ENCODE results near the gene PGBD5.

The PGBD5 gene

GRCh38 chr1:230320804-230321203, 105.3 kb downstream of the PGBD5 start:
- DNase-seq, result no peak

- no peak for DNase-seq
Observed at GRCh38 chr1:230319014-230319747, 107.0 kb downstream of the PGBD5 start.

DNA sequence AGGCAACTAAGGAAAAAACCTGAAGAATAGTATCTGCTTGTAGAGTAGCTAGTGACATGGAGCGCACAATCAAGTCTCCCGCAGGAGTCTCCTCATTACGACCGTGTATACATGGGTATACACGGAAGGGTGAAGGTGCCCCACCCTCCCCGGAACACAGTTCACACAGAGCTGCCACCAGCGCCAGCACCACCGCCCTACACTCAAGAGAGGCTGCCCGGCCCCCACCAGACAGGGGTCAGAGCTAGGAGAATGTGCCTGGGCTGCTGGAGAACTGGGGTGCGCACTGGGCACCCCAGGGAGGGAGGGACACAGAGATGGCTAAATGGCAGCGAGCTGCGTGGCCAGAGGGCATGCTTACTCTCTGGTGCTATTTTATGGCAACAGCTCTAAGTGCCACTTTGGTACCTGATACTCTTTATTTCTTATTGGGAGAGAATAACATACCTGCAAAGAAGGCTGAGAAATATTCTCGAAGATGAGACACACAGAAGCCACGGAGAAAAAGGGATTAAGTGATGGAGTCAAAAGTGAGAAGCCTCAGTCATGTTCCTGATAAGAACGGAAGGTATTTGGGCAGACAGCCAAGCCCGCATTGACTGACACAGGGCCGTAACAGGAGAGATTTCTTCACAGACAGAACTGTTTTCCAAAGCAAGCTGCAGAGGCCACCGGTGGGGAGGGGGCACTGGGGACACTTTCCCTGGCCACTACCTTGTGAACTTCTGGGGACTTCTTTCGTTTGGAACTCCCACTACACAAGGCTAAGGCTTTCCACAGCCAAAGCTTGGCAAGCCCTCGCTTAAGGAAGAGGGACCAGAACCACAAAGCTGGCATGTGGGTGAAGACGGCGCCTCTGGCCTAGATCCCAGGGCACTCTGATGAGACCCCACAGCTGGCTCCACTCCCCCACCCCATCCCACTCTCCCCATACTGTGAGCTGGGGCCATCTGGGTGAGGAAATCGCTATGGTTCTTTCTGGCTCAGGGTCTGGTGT, 108.0 kb downstream of the PGBD5 start:
- DNase-seq, result no peak

DNA sequence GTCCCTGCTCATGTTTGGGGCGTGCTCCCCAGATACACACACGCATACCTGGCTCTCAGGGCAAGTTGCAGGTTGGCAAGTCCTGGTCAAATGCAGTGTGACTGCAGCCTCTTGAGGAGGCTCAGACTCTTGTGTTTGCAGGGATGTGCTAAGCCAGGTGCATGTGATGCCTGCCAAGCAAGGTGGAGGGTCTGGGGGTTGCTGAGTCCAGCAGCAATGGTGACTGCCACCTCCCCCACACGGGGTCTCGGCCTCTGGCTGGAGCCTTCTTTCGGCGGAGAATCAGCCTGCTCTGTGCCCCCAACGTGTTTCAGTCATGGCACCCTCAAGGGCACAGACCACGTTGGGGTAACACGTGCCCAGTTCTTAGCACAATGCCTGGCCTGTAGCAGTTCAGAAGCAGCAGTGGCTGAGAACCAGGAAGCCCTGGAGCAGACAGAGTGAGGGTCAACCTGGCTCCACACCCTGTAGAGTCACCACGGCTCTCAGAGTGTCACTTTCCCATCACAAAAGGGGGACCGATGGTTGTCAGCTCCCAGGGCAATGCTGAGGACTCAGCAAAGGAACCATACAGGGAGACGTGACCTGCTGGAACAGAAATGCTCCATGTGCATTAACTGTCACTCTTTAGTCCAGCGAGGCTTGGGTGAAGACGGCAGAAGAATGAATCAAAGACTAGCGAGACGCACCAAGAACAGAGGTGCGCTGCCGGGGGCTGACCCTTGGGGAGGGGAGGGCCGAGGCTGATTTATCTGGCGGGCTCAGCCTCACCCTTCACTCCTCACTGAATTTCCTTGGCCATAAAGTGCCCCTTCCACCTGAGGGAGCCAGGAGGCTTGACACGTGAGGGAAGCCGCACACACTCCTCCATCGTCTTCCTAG, 109.0 kb downstream of the PGBD5 start:
- DNase-seq, result no peak

DNA sequence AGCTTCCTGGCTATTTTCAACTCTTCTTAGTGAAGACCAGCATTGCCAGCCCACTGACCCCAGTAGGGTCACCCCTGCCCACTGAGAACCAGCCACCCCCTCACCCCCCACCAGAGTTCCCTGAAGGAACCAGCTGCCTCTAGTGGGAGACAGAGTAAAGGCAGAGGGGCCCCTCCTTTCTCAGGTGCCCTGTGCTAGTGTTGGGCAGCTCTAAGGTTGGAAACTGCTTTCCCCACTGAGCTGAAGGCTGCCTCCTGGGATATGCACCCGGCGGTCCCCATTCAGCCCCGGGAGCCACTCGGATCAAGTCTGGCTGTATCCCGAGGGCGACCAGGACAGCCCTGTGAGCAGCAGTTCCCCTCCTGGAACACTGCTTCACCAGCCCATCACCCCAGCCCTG, 111.0 kb downstream of the PGBD5 start:
- no peak for DNase-seq

DNA sequence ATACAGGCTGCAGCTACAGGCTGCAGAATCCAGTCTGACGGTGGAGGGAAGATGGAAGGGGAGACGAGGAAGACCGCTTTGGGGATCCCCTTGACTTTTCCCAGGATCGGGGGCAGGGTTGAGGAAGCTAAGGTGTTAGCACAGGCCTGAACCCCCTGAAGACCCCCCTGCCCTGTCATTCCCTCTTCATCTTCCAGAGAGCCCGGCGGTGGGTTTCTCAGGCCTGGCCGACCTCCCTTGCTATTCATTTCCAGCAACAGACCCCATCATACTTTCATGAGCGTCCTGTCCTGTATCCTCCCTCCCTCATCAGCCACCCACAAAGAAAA, 112.0 kb downstream of the PGBD5 start:
- DNase-seq, result no peak

GRCh38 chr1:230313453-230314141, 112.5 kb downstream of the PGBD5 start:
- no peak for DNase-seq

GRCh38 chr1:230312676-230313075, 113.5 kb downstream of the PGBD5 start:
- DNase-seq, result no peak

DNA sequence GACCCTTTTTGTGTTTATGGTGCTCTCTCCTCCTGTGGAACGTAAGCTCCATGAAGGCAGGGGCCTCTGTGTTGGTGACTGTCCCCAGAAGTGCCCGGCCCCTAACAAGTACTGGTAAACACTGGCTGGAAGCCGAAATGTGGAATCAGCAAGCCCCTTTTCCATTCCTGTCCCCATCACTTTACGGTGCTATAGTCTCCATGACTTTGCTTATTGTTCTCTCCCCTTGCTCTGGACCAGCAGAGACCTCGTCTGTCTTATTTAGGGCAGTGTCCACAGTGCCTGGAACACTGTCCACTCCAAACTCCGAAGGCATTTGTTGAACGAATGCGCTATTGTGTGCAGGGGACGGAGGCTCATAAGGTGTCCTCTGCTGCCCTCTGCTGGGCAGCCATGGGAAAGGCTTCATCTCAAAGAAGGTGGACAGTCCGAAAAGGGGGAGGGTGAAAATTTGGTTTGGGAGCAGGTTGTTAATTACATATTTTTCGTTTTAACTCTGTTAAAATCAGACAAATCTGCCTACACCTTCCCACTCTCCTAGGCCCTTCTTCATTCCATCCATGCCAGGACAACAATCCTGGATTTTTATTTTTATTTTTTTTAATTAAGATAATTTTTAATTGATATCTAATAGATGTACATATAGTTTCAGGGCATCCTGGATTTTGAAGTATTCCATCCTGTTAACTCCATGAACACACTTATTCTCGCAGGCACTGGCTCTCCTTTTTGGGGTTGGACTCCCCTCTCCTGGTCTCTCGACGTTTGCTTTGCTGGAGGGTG, 115.6 kb downstream of the PGBD5 start:
- peak; percentile 63 for DNase-seq

DNA sequence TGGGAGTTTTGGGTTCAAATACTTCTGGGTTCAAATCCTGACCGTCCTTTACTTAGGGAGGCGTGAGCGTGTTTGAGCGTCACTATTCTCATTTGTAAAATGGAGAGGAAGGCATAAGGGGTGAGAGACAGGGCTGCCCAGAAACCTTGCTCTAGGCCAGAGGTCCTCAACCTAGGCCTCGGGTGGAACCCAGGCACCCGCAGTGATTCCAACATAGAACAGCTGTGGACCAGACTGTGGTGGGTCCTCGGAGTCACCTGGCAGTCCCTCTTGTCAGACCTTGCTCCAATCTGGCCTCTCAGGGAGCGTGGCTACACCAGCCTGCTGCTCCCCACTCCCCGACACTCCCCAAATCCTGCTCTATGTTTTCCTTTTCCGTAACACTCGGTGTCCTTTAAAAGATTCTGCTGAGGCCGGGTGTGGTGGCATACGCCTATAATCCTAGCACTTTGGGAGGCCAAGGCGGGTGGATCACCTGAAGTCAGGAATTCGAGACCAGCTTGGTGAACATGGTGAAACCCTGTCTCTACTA, 116.4 kb downstream of the PGBD5 start:
- DNase-seq, result no peak

DNA sequence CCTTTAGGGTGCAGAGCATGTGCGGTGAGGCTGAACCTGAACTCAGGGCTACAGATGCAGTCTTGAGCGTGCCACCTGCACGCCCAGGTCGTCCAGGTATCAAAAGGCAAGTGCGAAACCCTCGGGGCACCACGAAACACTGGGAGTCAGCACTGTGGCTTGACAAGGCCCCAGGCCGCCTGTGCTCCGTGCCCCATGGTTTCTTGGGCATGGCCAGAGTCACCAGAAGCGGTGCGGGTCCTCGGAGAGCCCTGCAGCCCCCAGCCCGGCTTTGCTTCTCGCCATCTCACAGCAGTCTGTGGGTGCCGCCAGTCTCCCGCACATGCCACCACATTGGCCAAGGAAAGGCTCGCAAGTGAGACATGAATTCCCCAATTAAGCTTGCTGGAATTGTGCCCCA, 117.3 kb downstream of the PGBD5 start:
- no peak for DNase-seq

- DNase-seq, result no peak
Observed at GRCh38 chr1:230308039-230308438, 118.1 kb downstream of the PGBD5 start.

DNA sequence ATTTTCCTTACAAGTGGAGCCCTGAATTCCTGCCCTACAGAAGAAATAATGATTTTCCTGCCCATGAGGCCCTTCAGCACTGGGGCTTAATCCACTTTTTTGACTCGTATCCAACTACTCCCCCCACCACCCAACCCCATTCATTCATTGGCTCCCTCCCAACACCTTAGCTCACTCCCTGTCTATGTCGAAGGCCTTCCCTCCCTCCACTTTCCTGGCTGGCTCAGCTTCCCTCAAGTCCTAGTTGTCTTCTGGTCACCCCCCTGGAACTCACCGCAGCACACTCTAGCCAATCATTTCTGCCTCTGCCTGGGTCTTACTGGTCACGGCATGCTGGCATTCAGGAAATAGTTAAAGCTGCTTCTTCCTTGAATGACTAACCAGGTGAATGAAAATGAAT, 118.9 kb downstream of the PGBD5 start:
- no peak for DNase-seq

GRCh38 chr1:230306169-230306568, 120.0 kb downstream of the PGBD5 start:
- no peak for DNase-seq

DNA sequence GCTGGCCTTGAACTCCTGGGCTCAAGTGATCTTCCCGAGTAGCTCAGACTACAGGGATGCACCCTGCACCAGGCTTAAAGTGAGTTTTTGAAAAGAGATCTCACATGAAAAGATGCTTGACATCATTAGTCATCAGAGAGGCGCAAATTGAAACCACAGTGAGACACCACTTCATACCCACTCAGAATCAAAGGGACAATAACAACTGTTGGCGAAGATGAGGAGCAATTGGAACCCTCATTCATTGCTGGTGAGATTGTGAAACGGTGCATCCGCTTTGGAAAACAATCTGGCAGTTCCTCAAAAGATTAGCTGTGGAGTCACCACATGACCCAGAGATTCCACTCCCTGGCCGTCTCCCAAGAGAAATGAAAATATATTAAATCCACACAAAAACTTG, 122.3 kb downstream of the PGBD5 start:
- DNase-seq, result no peak

DNA sequence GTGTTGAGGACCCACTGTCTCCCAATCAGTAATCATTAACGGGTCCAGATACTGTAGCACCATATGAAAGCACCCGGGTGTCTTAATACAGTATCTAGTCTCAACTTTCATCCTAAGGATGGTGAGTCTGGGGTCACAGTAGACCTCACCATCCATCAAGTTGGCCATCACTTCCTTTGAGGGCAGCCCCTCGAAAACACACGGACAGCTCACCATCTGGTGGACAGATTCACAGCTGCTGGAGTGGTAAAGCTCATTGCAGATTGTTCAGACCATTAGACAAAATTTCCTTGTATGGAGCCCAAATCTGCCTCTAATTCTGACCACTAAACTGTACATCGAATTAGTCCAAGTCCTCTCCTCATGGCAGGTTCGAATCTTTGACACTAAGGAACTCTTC, 123.1 kb downstream of the PGBD5 start:
- no peak for DNase-seq

DNA sequence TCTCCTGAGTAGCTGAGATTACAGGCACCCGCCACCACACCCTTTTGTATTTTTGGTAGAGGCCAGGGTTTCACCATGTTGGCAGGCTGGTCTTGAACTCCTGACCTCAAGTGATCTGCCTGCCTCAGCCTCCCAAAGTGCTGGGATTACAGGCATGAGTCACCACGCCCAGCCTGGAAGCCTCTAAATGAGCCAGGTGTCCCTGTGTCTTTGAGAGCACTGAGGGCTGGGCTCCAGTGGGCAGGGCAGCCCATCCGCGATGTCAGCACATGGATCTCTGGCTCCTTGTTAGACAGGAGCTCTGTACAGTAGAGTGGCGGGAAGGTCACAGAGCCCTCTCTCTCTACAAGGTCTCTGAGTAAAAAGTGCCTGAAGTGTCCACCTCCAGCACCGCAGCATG, 124.3 kb downstream of the PGBD5 start:
- DNase-seq, result no peak

GRCh38 chr1:230301322-230301721, 124.8 kb downstream of the PGBD5 start:
- DNase-seq, result no peak

DNA sequence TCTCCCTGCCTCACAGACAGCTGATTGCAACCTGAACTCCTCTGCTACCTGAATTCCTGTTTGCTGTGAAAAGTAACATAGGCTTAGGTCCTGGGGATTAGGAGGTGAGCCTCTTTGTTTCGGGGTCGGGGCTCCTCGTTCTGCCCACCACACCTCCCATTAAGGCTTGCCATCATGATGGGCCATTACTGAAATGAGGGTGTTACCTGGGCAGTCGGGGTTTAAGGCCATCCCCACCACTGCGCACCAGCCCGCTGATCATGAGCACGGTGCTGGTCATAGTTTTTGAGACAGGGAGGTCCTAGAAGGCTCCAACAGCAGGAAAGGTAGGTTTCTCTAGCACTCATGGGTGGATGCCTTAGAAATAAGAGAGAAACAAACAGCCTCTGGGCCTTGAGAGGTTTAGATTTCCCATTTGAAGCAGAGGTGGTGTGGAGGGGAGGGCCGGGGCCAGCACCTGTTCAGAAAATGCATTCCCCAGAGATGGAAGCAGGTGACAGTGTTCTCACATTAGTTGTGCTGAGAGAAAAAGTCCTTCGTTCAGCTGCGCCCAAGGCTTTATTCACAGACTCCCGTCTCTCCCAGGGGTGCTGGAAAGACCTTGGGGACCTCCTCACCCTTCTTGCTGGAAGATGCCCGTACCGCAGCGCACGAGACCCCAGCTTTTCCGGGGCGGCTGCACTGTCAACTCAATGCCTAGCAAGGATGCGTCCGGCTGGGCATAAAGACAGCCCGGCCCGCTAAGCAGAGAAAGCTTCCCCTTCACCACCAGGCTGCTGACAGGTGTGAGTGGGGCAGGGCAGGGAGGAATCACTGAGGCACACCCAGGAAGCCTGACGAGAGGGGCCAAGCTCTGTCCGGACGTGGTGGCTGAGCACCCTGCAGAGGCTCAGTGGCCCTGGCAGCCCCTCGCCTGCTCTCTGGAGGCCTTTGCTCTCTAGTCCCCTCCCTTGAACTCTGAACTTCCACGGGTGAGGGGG, 125.5 kb downstream of the PGBD5 start:
- DNase-seq, result no peak
